ENCODE measurements around the gene SRCAP. TPM values are rescaled to one million over a fixed set of nuclear protein-coding genes. Genes with fewer than 3 reads are reported as not detected.

SRCAP gene
- total and polyA plus RNA-seq, 2 of the 8 experiments (the other 6 are each of a cell fraction or from before 2014, with no cell fraction given): 5.5 to 54.3 TPM

- TF ChIP-seq BRCA1 (IDR thresholded peaks at IDR 0.05; ENCODE audit: low read depth, low read length): no peak
- no peak for TF ChIP-seq SRF (IDR thresholded peaks at IDR 0.05; ENCODE audit: low read depth, low read length)
- TF ChIP-seq RNF2 (IDR thresholded peaks at IDR 0.05; ENCODE audit: borderline replicate concordance, low read depth, low read length, missing control alignments, poor library complexity, severe bottlenecking): no peak
- TF ChIP-seq, protein P1, sequence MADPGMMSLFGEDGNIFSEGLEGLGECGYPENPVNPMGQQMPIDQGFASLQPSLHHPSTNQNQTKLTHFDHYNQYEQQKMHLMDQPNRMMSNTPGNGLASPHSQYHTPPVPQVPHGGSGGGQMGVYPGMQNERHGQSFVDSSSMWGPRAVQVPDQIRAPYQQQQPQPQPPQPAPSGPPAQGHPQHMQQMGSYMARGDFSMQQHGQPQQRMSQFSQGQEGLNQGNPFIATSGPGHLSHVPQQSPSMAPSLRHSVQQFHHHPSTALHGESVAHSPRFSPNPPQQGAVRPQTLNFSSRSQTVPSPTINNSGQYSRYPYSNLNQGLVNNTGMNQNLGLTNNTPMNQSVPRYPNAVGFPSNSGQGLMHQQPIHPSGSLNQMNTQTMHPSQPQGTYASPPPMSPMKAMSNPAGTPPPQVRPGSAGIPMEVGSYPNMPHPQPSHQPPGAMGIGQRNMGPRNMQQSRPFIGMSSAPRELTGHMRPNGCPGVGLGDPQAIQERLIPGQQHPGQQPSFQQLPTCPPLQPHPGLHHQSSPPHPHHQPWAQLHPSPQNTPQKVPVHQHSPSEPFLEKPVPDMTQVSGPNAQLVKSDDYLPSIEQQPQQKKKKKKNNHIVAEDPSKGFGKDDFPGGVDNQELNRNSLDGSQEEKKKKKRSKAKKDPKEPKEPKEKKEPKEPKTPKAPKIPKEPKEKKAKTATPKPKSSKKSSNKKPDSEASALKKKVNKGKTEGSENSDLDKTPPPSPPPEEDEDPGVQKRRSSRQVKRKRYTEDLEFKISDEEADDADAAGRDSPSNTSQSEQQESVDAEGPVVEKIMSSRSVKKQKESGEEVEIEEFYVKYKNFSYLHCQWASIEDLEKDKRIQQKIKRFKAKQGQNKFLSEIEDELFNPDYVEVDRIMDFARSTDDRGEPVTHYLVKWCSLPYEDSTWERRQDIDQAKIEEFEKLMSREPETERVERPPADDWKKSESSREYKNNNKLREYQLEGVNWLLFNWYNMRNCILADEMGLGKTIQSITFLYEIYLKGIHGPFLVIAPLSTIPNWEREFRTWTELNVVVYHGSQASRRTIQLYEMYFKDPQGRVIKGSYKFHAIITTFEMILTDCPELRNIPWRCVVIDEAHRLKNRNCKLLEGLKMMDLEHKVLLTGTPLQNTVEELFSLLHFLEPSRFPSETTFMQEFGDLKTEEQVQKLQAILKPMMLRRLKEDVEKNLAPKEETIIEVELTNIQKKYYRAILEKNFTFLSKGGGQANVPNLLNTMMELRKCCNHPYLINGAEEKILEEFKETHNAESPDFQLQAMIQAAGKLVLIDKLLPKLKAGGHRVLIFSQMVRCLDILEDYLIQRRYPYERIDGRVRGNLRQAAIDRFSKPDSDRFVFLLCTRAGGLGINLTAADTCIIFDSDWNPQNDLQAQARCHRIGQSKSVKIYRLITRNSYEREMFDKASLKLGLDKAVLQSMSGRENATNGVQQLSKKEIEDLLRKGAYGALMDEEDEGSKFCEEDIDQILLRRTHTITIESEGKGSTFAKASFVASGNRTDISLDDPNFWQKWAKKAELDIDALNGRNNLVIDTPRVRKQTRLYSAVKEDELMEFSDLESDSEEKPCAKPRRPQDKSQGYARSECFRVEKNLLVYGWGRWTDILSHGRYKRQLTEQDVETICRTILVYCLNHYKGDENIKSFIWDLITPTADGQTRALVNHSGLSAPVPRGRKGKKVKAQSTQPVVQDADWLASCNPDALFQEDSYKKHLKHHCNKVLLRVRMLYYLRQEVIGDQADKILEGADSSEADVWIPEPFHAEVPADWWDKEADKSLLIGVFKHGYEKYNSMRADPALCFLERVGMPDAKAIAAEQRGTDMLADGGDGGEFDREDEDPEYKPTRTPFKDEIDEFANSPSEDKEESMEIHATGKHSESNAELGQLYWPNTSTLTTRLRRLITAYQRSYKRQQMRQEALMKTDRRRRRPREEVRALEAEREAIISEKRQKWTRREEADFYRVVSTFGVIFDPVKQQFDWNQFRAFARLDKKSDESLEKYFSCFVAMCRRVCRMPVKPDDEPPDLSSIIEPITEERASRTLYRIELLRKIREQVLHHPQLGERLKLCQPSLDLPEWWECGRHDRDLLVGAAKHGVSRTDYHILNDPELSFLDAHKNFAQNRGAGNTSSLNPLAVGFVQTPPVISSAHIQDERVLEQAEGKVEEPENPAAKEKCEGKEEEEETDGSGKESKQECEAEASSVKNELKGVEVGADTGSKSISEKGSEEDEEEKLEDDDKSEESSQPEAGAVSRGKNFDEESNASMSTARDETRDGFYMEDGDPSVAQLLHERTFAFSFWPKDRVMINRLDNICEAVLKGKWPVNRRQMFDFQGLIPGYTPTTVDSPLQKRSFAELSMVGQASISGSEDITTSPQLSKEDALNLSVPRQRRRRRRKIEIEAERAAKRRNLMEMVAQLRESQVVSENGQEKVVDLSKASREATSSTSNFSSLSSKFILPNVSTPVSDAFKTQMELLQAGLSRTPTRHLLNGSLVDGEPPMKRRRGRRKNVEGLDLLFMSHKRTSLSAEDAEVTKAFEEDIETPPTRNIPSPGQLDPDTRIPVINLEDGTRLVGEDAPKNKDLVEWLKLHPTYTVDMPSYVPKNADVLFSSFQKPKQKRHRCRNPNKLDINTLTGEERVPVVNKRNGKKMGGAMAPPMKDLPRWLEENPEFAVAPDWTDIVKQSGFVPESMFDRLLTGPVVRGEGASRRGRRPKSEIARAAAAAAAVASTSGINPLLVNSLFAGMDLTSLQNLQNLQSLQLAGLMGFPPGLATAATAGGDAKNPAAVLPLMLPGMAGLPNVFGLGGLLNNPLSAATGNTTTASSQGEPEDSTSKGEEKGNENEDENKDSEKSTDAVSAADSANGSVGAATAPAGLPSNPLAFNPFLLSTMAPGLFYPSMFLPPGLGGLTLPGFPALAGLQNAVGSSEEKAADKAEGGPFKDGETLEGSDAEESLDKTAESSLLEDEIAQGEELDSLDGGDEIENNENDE (IDR thresholded peaks at IDR 0.05; ENCODE audit: insufficient replicate concordance, low read length): no peak
- no peak for TF ChIP-seq POLR2AphosphoS5 (IDR thresholded peaks at IDR 0.05; ENCODE audit: low read depth, low read length)
Measured at GRCh38 chr16:30652718-30653117, 46.3 kb upstream of the SRCAP start (continued).

All from H1 (cell line).